HepG2 (cell line): Measurements from ENCODE around the gene MIF. TPM values are rescaled to one million over a fixed set of nuclear protein-coding genes. Genes with fewer than 3 reads are reported as not detected.
A peak's percentile ranks its signal among the peaks of the same experiment; 100 is the strongest.

Source experiments
- ATAC-seq: fragments of 200-7000 bp; cut with Tn5 transposase; 3 replicates; pipeline ENCODE4 v1.9.1; 2020; ENCODE audit warnings: mild to moderate bottlenecking, moderate library complexity
- BruUV-seq: library from RNA; stranded (reverse); fragments of 400-500 nt; replicated peaks from 2 replicates; lab custom pipeline; 2021; lab: Mats Ljungman, UMichigan
- CTCF ChIA-PET: fragments of 300-600 bp; formaldehyde crosslinking; extraction: SDS; loops from one replicate; lab custom pipeline; 2021; ENCODE audit warnings: low total read pairs, inconsistent platforms, low intra/inter-chr PET ratio; lab: Yijun Ruan, JAX
- POLR2A ChIA-PET: fragments of 350-600 bp; sonication (Branson Sonifier 250); formaldehyde crosslinking; loops from one replicate; lab custom pipeline; 2020; ENCODE audit warnings: antibody characterized with exemption, inconsistent platforms; lab: Yijun Ruan, JAX
- DNase-seq: peaks from one replicate; pipeline ENCODE4 v3.0.0-alpha.2; 2015; ENCODE audit warnings: low spot score
- FAIRE-seq: peaks from 3 replicates; lab custom pipeline; 2011; peaks lifted over from hg19 to GRCh38; lab: Jason Lieb, UNC
- H2AFZ ChIP-seq: one replicate; pipeline ENCODE4 v1.6.1; 2011; ENCODE audit warnings: low read length, inconsistent platforms
- H3K27ac ChIP-seq: fragments of 300-600 bp; 3 replicates; pipeline ENCODE4 v1.8.0; 2011; ENCODE audit warnings: mixed run types, mild to moderate bottlenecking, mixed read lengths, low read length, inconsistent platforms; ENCODE audit not compliant: insufficient read depth; ENCODE audit errors: extremely low read length
- H3K27me3 ChIP-seq, 2 experiments: fragments of 200-600 bp in 1 of 2; 2 replicates in 1 of 2; 3 replicates in 1 of 2; pipeline versions ENCODE4 v1.6.0 to v1.8.0; 2011; ENCODE audit warnings: low read length in 2 of 2, mild to moderate bottlenecking in 2 of 2, moderate library complexity in 2 of 2, inconsistent platforms in 1 of 2; ENCODE audit not compliant: insufficient read depth in 2 of 2, control insufficient read depth in 1 of 2
- H3K36me3 ChIP-seq, 2 experiments: fragments of 200-600 bp in 1 of 2; replicated peaks in 1 of 2; 2 replicates in 1 of 2; 3 replicates in 1 of 2; pipeline versions ENCODE4 v1.5.1 to v1.8.0; 2011; ENCODE audit warnings: low read length in 2 of 2, inconsistent platforms in 1 of 2; ENCODE audit not compliant: insufficient read depth in 2 of 2, control insufficient read depth in 1 of 2
- H3K4me1 ChIP-seq: 2 replicates; pipeline ENCODE4 v1.5.1; 2012; ENCODE audit warnings: low read length, inconsistent platforms; ENCODE audit not compliant: insufficient read depth
- H3K4me2 ChIP-seq: 2 replicates; pipeline ENCODE4 v1.6.0; 2011; ENCODE audit warnings: low read depth, low read length, inconsistent platforms
- H3K4me3 ChIP-seq, 3 experiments: fragments of 200-600 bp in 1 of 3; sonication (generic), shearing (Covaris generic) in 1 of 3; replicated peaks in 1 of 3; 2 replicates each; pipeline ENCODE4 v1.5.1; 2011 to 2016; ENCODE audit warnings: low read length in 3 of 3, inconsistent platforms in 2 of 3, low read depth in 2 of 3, mild to moderate bottlenecking in 2 of 3, control low read depth in 1 of 3, mixed read lengths in 1 of 3; ENCODE audit not compliant: insufficient read depth in 1 of 3
- H3K79me2 ChIP-seq: one replicate; pipeline ENCODE4 v1.6.1; 2011; ENCODE audit warnings: low read length, inconsistent platforms; ENCODE audit not compliant: insufficient read depth
- H3K9ac ChIP-seq: 2 replicates; pipeline ENCODE4 v1.6.0; 2011; ENCODE audit warnings: mild to moderate bottlenecking, low read depth, low read length, inconsistent platforms; ENCODE audit not compliant: insufficient read depth
- H3K9me3 ChIP-seq: 2 replicates; pipeline ENCODE4 v1.5.1; 2012; ENCODE audit warnings: mild to moderate bottlenecking, low read length
- H4K20me1 ChIP-seq: 2 replicates; pipeline ENCODE4 v1.6.0; 2011; ENCODE audit warnings: inconsistent platforms, mild to moderate bottlenecking, low read length, moderate library complexity; ENCODE audit not compliant: insufficient read depth
- ADNP ChIP-seq: sonication (generic); formaldehyde crosslinking; IDR thresholded peaks from 2 replicates; pipeline ENCODE4 v1.4.0; 2020; ENCODE audit warnings: missing genetic modification reagents
- AGO2 ChIP-seq: fragments of 200-400 bp; formaldehyde crosslinking; optimal IDR thresholded peaks from 2 replicates; pipeline ENCODE3; 2017; ENCODE audit warnings: mild to moderate bottlenecking, low read depth, low read length, moderate library complexity
- BCL6 ChIP-seq: IDR thresholded peaks from 2 replicates; pipeline ENCODE4 v1.6.1; 2016; ENCODE audit warnings: missing genetic modification reagents, missing compliant biosample characterization
- CCDC6 ChIP-seq: sonication (generic); formaldehyde crosslinking; IDR thresholded peaks from 2 replicates; pipeline ENCODE4 v1.8.1; 2022; ENCODE audit warnings: mild to moderate bottlenecking, missing genetic modification reagents, moderate library complexity
- E2F5 ChIP-seq: sonication (generic); formaldehyde crosslinking; conservative IDR thresholded peaks from 2 replicates; pipeline ENCODE4 v1.4.0; 2020; ENCODE audit warnings: missing genetic modification reagents
- FOXK1 ChIP-seq: sonication (generic); formaldehyde crosslinking; IDR thresholded peaks from 2 replicates; pipeline ENCODE4 v1.4.0; 2020; ENCODE audit warnings: low read depth, missing genetic modification reagents, borderline replicate concordance
- HMG20B ChIP-seq: conservative IDR thresholded peaks from 2 replicates; pipeline ENCODE4 v1.6.1; 2016; ENCODE audit warnings: missing genetic modification reagents, missing compliant biosample characterization
- KLF11 ChIP-seq: IDR thresholded peaks from 2 replicates; pipeline ENCODE4 v1.6.1; 2016; ENCODE audit warnings: missing compliant biosample characterization
- MAFG ChIP-seq: sonication (generic); formaldehyde crosslinking; IDR thresholded peaks from 2 replicates; pipeline ENCODE4 v1.5.1; 2020; ENCODE audit warnings: mild to moderate bottlenecking, missing genetic modification reagents
- MIER3 ChIP-seq: IDR thresholded peaks from 2 replicates; pipeline ENCODE4 v1.6.1; 2016; ENCODE audit warnings: missing compliant biosample characterization, borderline replicate concordance
- NCOA1 ChIP-seq: sonication (generic); formaldehyde crosslinking; IDR thresholded peaks from 2 replicates; pipeline ENCODE4 v1.9.0; 2021; ENCODE audit warnings: missing genetic modification reagents
- SMARCC2 ChIP-seq: fragments of 450-650 bp; IDR thresholded peaks from 2 replicates; pipeline ENCODE4 v1.6.1; 2017; ENCODE audit warnings: antibody characterized with exemption, mild to moderate bottlenecking
- SRSF9 ChIP-seq: fragments of 200-400 bp; formaldehyde crosslinking; IDR thresholded peaks from 2 replicates; pipeline ENCODE4 v1.6.1; 2018; ENCODE audit warnings: borderline replicate concordance, mild to moderate bottlenecking, low read depth, low read length; ENCODE audit not compliant: insufficient read depth, poor library complexity, severe bottlenecking
- TRIM22 ChIP-seq: fragments of 450-650 bp; IDR thresholded peaks from 2 replicates; pipeline ENCODE4 v1.6.1; 2017
- ZNF180 ChIP-seq: sonication (generic); formaldehyde crosslinking; IDR thresholded peaks from 2 replicates; pipeline ENCODE4 v1.4.0; 2020; ENCODE audit warnings: low read depth, missing genetic modification reagents, borderline replicate concordance
- ZNF451 ChIP-seq: sonication (generic); formaldehyde crosslinking; IDR thresholded peaks from 2 replicates; pipeline ENCODE4 v1.5.0; 2020; ENCODE audit warnings: mild to moderate bottlenecking, missing genetic modification reagents
- ZNF530 ChIP-seq: sonication (generic); formaldehyde crosslinking; IDR thresholded peaks from 2 replicates; pipeline ENCODE4 v1.5.0; 2020; ENCODE audit warnings: low read depth, mild to moderate bottlenecking, missing genetic modification reagents
- ZNF569 ChIP-seq: sonication (generic); formaldehyde crosslinking; IDR thresholded peaks from 2 replicates; pipeline ENCODE4 v1.5.0; 2020; ENCODE audit warnings: mild to moderate bottlenecking, missing genetic modification reagents, moderate library complexity, borderline replicate concordance
- ZNF75D ChIP-seq: sonication (generic); formaldehyde crosslinking; IDR thresholded peaks from 2 replicates; pipeline ENCODE4 v1.8.1; 2023; ENCODE audit warnings: missing genetic modification reagents, mild to moderate bottlenecking, borderline replicate concordance
- WGBS: methylation state at CpG from one replicate; pipeline ENCODE4 v1.1.6; 2017; ENCODE audit warnings: low lambda C conversion rate; 5-methylcytosine and 5-hydroxymethylcytosine counted together
- in situ Hi-C: cut with HindIII; loops from 2 replicates; pipeline ENCODE4 v1.10.0; 2017; ENCODE audit warnings: low pct_unique_long_range_greater_than_20kb; ENCODE audit not compliant: extremely low pct_ligation_motif_present
- intact Hi-C: fragments of 100-400 bp; cut with micrococcal nuclease; formaldehyde crosslinking; loops from one replicate; pipeline ENCODE4 v1.10.0; 2022; ENCODE audit not compliant: unreplicated experiment
- polyA plus RNA-seq, 8 experiments: library from polyadenylated mRNA; depleted of rRNA in 3 of 8; stranded (reverse) in 7 of 8; unstranded in 1 of 8; fragments of >200 nt; fragmentation: Illumina TruSeq in 4 of 8; extraction: Trizol in 4 of 8; gene quantifications; 2 replicates each; pipeline versions ENCODE4 v1.2.1 to v1.2.3, GENCODE V29; 2011 to 2016; ENCODE audit warnings: low read depth in 4 of 8, missing spikeins in 1 of 8, mixed read lengths in 1 of 8; ENCODE audit not compliant: insufficient read depth in 1 of 8
- total RNA-seq, 5 experiments: library from RNA; depleted of rRNA; stranded (reverse); fragments of >200 nt; fragmentation: Illumina TruSeq; extraction: Trizol; gene quantifications; 2 replicates each; pipeline ENCODE4 v1.2.3, GENCODE V29; 2016; ENCODE audit warnings: low read depth in 1 of 5
- TF ChIP-seq, protein P1 (sequence below): sonication (generic); formaldehyde crosslinking; IDR thresholded peaks from 2 replicates; pipeline ENCODE4 v1.4.0; 2020; ENCODE audit warnings: mild to moderate bottlenecking, low read depth, missing genetic modification reagents

The MIF gene
- total and polyA plus RNA-seq, 2 of the 13 experiments (the other 11 are each of a cell fraction or from before 2014, with no cell fraction given), result 634 to 675 TPM

DNA sequence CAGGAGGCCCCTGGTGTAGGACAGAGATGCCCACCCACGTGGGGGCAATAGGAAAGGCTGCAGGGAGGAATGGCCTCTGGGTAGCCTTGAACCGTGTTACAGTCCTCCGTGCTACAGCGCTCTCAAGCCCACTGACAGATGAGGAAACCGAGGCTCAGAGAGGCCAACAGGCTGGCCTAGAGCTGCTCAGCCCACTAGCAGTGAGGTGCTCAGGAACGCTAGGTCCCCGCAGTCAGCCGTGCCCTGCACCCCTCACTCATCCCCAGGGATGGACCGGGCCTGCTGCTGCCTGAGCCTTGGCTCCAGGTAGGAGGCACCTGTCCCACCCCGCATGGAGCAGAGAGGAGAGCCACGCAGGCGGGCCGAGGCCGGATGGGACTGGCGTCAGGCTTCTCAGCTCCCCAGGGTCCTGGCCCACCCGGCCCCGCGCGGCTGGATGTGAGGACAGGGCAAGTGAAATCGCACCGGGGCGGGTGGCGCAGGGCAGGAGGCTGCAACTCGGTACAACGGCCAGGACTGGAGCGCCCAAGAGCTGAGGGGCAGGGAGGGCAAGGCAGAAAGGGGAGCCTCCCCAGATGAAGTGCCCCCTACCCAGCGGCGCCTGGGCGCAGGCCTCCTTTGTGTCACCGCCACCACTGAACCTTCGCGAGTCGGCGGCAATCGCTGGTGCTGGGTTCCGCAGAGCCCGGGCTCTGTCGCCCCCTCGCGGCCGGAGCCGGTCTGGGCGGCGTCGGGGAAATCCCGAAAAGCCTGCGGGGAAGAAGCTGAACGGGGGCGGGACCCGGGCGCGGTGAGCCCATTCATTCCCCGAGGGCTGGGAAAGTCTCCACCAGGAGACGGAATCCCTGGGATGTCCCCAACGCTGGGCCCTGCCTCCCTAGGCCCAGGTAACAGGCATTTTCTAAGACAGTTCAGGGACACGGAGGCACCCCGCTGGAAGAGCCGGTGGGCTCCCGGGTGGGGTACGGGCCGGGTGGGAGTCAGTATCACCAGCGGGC lies 44.9 kb upstream of the MIF start:
- Histone ChIP-seq H3K36me3 (no peaks in the 10 kb centered on the region), H3K79me2 (no peaks in the 10 kb centered on the region), H3K4me1 (peaks cover 65% of the 10 kb centered on the region), H4K20me1 (no peaks in the 10 kb centered on the region), H3K27me3 (peaks cover 2 to 11% of the 10 kb centered on the region in 2 experiments; a peak in 1 of 5 replicates), H3K9ac (peak overlapping the region; percentile 47), H3K4me3 (peak overlapping the region; percentile 27 to 69 (median 49); a peak in 3 of 6 replicates), H2AFZ (no peak overlapping the region), H3K9me3 (no peaks in the 10 kb centered on the region), H3K27ac (no peak overlapping the region), H3K4me2 (peak overlapping the region; percentile 69)
- ATAC-seq, result peak; percentile 82
- BruUV-seq, result no TSS peak
- intact Hi-C loops (loop anchor here (5.0 kb wide), 1 partner anchor 82 kb away; the partner anchor contains the start of gene CHCHD10), in situ Hi-C loops (loop anchor here (5.0 to 25.0 kb wide), 2 partner anchors 67 to 237 kb away; no protein-coding TSS in a partner anchor)
- POLR2A ChIA-PET, result interaction anchor here (0.6 to 2.8 kb wide), 9 partner anchors 8 to 99 kb away, joined by 3 to 18 read pairs (median 4); partner anchors contain the start of genes CHCHD10, MIF, SLC2A11 and ZNF70
- FAIRE-seq, result peak; percentile 40
- DNase-seq, result peak; percentile 58
- CTCF ChIA-PET, result interaction anchor here (1.2 to 3.9 kb wide), 4 partner anchors 81 to 222 kb away, joined by 3 to 34 read pairs (median 4); partner anchors contain the start of gene CHCHD10
- 9% methylated on average over 18 of the region's 62 CpGs for WGBS
- TF ChIP-seq SRSF9 (no peak), MAFG (CRISPR knock-in tag) (no peak), E2F5 (CRISPR knock-in tag) (no peak), ZNF451 (CRISPR knock-in tag) (peak; percentile 56; the same call in 1 of the 2 replicates), TRIM22 (no peak), MIER3 (CRISPR knock-in tag) (no peak), NCOA1 (CRISPR knock-in tag) (no peak), ZNF569 (CRISPR knock-in tag) (no peak), ZNF75D (CRISPR knock-in tag) (no peak), SMARCC2 (no peak), CCDC6 (CRISPR knock-in tag) (no peak), FOXK1 (CRISPR knock-in tag) (no peak), BCL6 (CRISPR knock-in tag) (peak; percentile 58), ZNF530 (CRISPR knock-in tag) (no peak), AGO2 (no peak), HMG20B (CRISPR knock-in tag) (no peak), ZNF180 (CRISPR knock-in tag) (no peak), KLF11 (CRISPR knock-in tag) (no peak), ADNP (CRISPR knock-in tag) (no peak)
- TF ChIP-seq, protein P1, sequence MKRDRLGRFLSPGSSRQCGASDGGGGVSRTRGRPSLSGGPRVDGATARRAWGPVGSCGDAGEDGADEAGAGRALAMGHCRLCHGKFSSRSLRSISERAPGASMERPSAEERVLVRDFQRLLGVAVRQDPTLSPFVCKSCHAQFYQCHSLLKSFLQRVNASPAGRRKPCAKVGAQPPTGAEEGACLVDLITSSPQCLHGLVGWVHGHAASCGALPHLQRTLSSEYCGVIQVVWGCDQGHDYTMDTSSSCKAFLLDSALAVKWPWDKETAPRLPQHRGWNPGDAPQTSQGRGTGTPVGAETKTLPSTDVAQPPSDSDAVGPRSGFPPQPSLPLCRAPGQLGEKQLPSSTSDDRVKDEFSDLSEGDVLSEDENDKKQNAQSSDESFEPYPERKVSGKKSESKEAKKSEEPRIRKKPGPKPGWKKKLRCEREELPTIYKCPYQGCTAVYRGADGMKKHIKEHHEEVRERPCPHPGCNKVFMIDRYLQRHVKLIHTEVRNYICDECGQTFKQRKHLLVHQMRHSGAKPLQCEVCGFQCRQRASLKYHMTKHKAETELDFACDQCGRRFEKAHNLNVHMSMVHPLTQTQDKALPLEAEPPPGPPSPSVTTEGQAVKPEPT (CRISPR knock-in tag), result no peak
